ENCODE data around the gene COX5A.

The COX5A gene

GRCh38 chr15:74872702-74873035, 65.2 kb downstream of the COX5A start:
- DNase-seq (ENCODE audit: low read depth): no peak

- no peak for DNase-seq (ENCODE audit: low read depth)
Observed at GRCh38 chr15:74870436-74871215, 67.2 kb downstream of the COX5A start.
